ENCODE measurements around the gene KRT79.

The KRT79 gene

DNA sequence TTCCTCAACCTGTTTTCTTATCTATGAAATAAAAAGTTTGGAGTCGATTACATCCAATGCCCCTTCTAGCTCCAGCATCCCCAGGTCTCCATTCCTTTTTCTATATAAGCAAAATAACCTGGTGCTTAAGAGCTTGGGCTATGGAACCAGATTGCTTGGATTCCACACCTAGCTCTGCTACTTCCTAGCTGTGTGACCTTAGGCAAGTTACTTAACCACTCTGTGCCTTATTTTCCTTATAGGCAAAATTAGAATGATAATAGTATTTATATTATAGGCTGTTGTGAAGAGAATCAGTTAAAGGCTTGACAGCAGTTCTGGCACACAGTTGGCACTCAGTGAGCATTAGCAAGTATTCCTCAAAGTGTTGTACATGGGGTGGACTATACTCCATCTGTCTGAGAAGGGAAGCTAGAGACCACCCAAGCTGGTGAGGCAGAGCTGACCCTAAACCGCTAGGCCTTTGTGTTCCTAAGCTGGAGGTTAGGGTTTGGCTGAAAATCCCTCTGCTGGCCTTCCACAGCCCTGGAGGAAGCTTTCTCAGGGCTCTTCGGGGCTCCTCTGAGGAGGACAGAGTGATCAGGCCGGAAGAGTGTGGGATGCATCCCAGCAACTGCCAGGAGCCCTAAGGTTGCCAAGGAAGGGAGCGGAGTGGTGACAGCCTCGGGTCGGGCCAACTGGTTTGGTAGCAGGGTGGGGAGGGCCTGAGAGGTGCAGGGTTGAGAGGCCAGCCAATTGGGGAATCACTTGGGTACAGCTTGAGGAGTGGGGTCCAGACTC is 14.2 kb downstream of the KRT79 start:
- DNase-seq (ENCODE audit: low read depth in 2 of 2) = no peak

- no peak for DNase-seq (ENCODE audit: low read depth in 2 of 2)
These were observed 15.2 kb downstream of the KRT79 start for GRCh38 chr12:52818887-52819420.

DNA sequence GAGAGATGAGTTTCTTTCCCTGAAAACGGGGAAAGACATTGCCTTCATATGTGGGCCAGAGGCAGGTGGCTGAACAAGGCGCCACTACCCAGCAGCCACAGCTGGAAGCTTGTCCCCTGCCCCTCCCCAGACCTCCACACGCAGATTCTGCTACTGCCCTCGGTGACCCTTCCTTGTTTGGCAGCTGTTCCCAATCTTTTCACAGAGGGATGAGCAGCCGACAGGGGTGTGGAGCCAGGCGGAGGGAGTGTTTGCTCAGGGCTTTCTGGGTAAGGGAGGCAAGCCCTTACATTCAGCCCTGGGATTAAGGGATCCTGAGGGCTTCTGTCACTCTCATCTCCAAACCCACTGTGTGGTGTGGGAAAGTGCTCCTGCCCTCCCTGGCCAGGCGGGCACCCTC is 15.7 kb downstream of the KRT79 start:
- no peak for DNase-seq (ENCODE audit: low read depth in 2 of 2)

DNA sequence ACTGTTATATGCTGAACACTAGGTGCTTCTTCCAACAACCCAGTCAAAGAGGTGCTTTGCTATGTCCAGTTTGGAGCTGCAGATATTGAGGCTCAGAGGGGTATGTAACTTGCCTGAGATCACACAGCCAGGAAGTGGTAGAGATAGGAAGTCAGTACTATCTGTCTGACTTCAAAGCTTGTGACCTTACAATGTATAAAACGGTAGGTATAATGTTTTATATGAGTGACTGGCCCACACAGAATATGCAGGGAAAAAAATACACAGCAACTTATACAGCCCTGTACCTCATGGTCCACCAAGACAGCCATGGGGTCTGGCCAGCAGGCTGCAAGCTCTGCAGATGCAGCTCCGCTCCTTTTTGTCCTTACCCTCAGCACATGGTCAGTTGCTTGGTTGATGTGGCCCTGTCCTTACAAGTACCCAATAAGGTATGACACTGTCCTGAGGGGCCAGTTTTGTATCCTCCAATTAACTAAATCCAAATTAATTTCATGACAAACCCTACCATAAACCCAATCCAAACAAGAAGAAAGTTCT is 16.3 kb downstream of the KRT79 start:
- DNase-seq (ENCODE audit: low read depth in 2 of 2) = no peak

GRCh38 chr12:52817003-52817698 is 17.0 kb downstream of the KRT79 start:
- no peak for DNase-seq (ENCODE audit: low read depth in 2 of 2)

DNA sequence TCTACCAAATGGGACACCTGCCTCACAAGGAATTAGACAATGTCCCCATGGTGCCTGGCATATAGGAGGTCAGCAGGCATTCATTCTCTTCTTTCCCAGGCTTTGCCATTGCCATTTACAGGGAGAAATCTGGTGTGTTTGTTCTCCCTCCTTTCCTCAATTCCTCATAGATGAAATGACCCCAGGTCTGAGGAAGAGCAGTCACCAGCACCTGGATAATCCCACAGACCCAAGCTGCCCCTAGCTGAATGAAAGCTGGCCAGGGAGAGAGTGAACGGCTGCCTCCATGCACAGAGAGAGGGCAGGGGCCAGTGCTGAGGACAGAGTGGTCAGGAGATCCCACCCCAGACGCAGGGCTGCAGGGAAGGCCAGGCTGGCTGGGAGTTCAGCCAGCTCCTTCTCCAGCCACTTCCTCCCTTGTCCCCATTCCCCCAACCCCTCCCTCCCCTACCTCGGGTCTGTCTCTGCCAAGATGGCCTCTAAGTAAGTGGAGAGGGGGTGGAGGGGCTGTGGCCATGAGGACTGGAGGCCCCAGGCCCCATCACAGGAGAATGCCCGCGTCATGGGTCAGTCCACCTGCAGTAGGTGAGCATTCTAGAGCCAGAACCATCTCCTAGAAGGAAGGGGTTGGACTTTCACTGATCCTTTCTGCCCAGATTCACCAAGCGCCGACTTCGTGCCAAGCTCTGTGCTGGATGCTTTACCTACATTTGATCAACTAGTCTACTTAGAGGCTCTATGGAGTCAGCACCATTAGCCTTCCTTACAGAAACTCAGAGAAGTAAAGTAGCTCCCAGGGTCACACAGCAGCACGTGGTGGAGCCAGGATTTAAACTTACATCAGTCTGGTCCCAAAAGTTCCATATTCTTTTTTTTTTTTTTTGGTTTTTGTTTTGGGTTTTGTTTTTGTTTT is 18.2 kb downstream of the KRT79 start:
- no peak for DNase-seq (ENCODE audit: low read depth in 2 of 2)

- DNase-seq (ENCODE audit: low read depth in 2 of 2) = no peak
These were observed 18.9 kb downstream of the KRT79 start for GRCh38 chr12:52815161-52815560.

DNA sequence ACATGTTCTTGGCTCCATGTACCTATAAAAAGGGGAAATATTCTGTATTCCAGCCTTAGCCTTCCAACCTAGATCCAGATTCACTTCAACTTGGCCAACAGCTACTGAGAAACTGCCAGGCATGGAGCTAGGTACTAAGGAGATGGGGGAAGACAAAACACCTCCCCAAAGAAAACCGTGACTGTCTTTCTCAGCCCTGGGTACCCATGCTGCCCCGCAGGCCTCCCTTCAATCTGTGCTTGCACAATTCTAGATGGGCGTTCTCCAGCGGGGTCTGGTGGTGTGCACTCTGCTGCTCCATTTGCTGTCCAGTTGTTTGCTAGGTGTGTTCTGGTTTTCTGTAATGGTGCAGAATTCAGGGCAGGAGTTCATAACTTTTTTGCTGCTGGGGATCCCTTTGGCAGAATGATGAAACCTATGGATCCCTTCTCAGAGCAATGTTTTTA is 19.4 kb downstream of the KRT79 start:
- no peak for DNase-seq (ENCODE audit: low read depth in 2 of 2)

GRCh38 chr12:52813885-52814709 is 20.0 kb downstream of the KRT79 start, which contains the start of gene KRT4:
Gene KRT4, minus strand, starts transcription at chr12:52814116. Its CDS starts 58 bp downstream, at chr12:52814058.
- no peak for DNase-seq (ENCODE audit: low read depth in 2 of 2)

DNA sequence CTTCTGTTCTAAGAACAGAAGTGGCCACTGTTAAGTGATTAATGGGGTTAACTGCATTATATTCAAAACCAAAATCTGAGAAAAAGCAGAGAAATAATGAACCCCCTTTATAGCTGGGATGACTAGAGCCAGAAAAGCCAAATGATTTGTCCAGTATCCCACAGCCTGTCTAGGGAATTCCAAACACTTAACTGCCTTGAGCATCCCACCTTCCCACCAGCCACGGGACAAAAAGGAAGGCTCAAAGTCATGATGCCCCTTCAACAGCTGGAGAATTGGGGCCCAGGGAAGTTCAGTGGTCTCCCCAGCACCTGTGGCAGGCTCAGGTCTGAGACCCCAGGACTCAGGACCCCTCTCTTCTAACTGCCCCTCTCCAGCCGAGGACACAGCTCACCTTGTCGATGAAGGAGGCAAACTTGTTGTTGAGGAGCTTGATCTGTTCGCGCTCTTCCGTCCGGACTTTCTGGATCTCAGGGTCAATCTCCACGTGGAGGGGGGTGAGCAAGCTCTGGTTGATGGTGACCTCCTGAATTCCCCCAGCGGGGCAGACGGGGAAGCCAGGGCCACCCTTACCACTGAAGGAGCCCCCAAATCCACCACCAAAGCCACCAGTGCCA is 20.8 kb downstream of the KRT79 start:
- DNase-seq (ENCODE audit: low read depth in 2 of 2) = no peak

GRCh38 chr12:52812749-52813148 is 21.4 kb downstream of the KRT79 start:
- no peak for DNase-seq (ENCODE audit: low read depth in 2 of 2)

- no peak for DNase-seq (ENCODE audit: low read depth in 2 of 2)
These were observed 22.1 kb downstream of the KRT79 start for GRCh38 chr12:52812073-52812400.

DNA sequence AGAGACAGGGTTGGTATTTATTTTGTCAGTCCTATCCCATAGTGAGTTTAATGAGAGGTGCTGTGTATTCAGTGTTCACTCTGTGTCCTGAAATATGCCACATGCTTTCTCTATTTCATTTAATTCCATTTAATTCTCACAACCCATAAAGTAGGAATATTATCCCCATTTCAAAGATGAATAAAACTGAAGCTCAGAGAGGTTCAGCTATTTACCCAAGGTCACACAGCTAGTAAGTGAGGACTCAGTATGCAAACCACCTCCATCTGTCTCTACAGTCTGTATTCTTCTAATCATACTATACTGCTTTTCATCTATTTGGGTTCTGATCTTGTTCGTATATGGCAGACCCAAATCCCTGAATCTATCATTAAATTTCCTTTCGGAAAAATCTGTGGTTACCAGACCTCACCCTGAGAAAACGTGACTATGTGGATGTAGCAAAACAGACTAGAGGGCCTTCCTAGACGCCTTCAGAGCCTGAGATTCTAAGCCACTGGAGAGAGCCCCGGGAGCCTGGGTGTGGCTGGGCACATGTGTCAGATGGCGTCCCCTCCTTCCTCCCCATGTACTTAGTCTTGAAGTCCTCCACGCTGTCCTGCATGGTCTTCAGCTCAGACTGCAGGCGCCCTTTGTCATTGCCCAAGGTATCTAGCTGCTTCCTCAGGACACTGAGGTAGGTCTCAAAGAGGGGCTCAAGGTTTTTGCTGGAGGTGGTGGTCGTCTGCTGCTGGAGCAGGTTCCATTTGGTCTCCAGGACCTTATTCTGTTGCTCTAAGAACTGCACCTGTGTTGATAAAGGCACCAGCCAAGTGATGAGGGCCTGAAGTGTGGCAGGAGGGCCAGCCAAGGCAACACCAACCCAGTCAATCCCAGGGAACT is 22.7 kb downstream of the KRT79 start:
- no peak for DNase-seq (ENCODE audit: low read depth in 2 of 2)

GRCh38 chr12:52810554-52810953 is 23.6 kb downstream of the KRT79 start:
- no peak for DNase-seq (ENCODE audit: low read depth in 2 of 2)

GRCh38 chr12:52809166-52809565 is 24.9 kb downstream of the KRT79 start:
- DNase-seq (ENCODE audit: low read depth in 2 of 2) = no peak

DNA sequence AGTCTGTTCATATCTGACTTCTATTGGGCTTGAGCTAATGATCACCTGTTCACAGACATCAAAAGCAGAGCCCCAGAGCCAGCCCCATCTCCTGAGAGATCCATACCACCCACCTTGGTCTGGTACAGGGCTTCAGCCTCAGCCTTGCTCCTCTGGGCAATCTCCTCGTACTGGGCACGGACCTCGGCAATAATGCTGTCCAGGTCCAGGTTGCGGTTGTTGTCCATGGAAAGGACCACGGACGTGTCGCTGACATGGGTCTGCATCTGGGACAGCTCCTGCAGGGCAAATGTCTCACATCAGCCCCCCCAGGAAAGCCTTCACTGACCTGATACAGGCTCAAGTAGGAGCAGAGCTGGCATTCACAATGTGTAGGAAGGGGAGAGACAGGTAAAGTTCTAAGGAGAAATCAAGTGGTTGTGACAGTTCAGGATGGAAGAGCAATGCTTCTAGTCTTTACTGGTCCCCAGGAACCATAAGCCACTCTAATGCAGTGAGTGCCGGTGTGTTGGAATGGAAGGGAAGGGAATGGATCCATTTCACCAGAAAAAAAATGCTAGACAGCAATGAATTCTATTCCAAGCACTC is 25.4 kb downstream of the KRT79 start:
- DNase-seq (ENCODE audit: low read depth in 2 of 2) = no peak

GRCh38 chr12:52807544-52808470 is 26.3 kb downstream of the KRT79 start:
- no peak for DNase-seq (ENCODE audit: low read depth in 2 of 2)

All from stimulated activated CD8-positive, alpha-beta memory T cell treated with anti-CD3 and anti-CD28 coated beads, Interleukin-15, amount 100 ng/mL, for 4 hours (primary cell).